Ishikawa (cell line): ENCODE measurements around the gene ZNF8.

Experiments used
- CEBPB ChIP-seq: IDR thresholded peaks from 2 replicates; pipeline ENCODE4 v1.6.1; 2012
- CREB1 ChIP-seq: IDR thresholded peaks from 2 replicates; pipeline ENCODE4 v1.6.1; 2012; ENCODE audit warnings: low read depth
- EGR1 ChIP-seq: IDR thresholded peaks from 2 replicates; pipeline ENCODE4 v1.6.1; 2012
- EP300 ChIP-seq: IDR thresholded peaks from 2 replicates; pipeline ENCODE4 v1.6.1; 2012; ENCODE audit warnings: borderline replicate concordance
- FOXM1 ChIP-seq: IDR thresholded peaks from 2 replicates; pipeline ENCODE4 v1.6.1; 2012; ENCODE audit warnings: low read depth, borderline replicate concordance
- MAX ChIP-seq: IDR thresholded peaks from 2 replicates; pipeline ENCODE4 v1.6.1; 2012
- NFIC ChIP-seq: IDR thresholded peaks from 2 replicates; pipeline ENCODE4 v1.6.1; 2012
- RAD21 ChIP-seq: IDR thresholded peaks from 2 replicates; pipeline ENCODE4 v1.6.1; 2012; ENCODE audit warnings: low read depth
- REST ChIP-seq: IDR thresholded peaks from 2 replicates; pipeline ENCODE4 v1.6.1; 2012; ENCODE audit warnings: low read depth, mild to moderate bottlenecking
- TAF1 ChIP-seq: IDR thresholded peaks from 2 replicates; pipeline ENCODE4 v1.6.1; 2012; ENCODE audit warnings: low read depth, mild to moderate bottlenecking
- TCF12 ChIP-seq: IDR thresholded peaks from 2 replicates; pipeline ENCODE4 v1.6.1; 2012; ENCODE audit warnings: low read depth
- TEAD4 ChIP-seq: IDR thresholded peaks from 2 replicates; pipeline ENCODE4 v1.6.1; 2012
- USF1 ChIP-seq: IDR thresholded peaks from 2 replicates; pipeline ENCODE4 v1.6.1; 2012
- YY1 ChIP-seq: IDR thresholded peaks from 2 replicates; pipeline ENCODE4 v1.6.1; 2012; ENCODE audit warnings: low read depth
- ZBTB7A ChIP-seq: IDR thresholded peaks from 2 replicates; pipeline ENCODE4 v1.6.1; 2012; ENCODE audit warnings: low read depth

Gene ZNF8

GRCh38 chr19:58318297-58318696, 39.5 kb downstream of the ZNF8 start:
- TF ChIP-seq MAX = no peak
- no peak for TF ChIP-seq REST

- TF ChIP-seq CREB1 (no peak), EGR1 (no peak), REST (no peak), USF1 (no peak), TAF1 (no peak), NFIC (no peak), MAX (no peak), CEBPB (no peak), FOXM1 (no peak), TCF12 (no peak), RAD21 (no peak), ZBTB7A (no peak), YY1 (no peak)
Observed at GRCh38 chr19:58319241-58319640, 40.5 kb downstream of the ZNF8 start.

GRCh38 chr19:58325311-58326022, 46.7 kb downstream of the ZNF8 start:
- TF ChIP-seq EGR1 (no peak), FOXM1 (no peak), MAX (no peak), YY1 (no peak), TAF1 (no peak)

- TF ChIP-seq REST (no peak), EP300 (no peak), TEAD4 (no peak)
Observed at GRCh38 chr19:58326501-58326913, 47.8 kb downstream of the ZNF8 start.

GRCh38 chr19:58326914-58327726, 48.4 kb downstream of the ZNF8 start, which contains the start of gene ZSCAN22:
Gene ZSCAN22 (plus strand): TSS chr19:58326994. CDS start chr19:58334803, 7,809 bp downstream.
- TF ChIP-seq TAF1 (peak; percentile 79), TEAD4 (peak; percentile 50), EGR1 (0 out of 2 replicates have a peak, but pooled peaks have one; percentile 11), NFIC (peak; percentile 38; the same call in 1 of the 2 replicates), CREB1 (peak; percentile 87), RAD21 (no peak), TCF12 (peak; percentile 76; the same call in 1 of the 2 replicates), ZBTB7A (0 out of 2 replicates have a peak, but pooled peaks have one; percentile 36), REST (no peak), MAX (peak; percentile 91), YY1 (peak; percentile 80), CEBPB (no peak), USF1 (peak; percentile 73), FOXM1 (no peak), EP300 (peak; percentile 38; the same call in 1 of the 2 replicates)
